Memory B cell (primary cell): ENCODE results near the gene NEK8.

Experiments
- ATAC-seq: fragments of 150-1000 bp; cut with Tn5 transposase; 2 replicates; pipeline ENCODE4 v1.10.0; 2021; ENCODE audit warnings: low read depth, mild to moderate bottlenecking, moderate library complexity
- DNase-seq, 2 donors: peaks; one replicate each; pipeline ENCODE4 v3.0.0; 2022; ENCODE audit warnings: low spot score in 2 of 2
- H3K27ac Mint-ChIP-seq: one replicate; pipeline ENCODE4 v1.8.0; 2022; ENCODE audit warnings: mild to moderate bottlenecking, moderate library complexity, mixed read lengths
- H3K27me3 Mint-ChIP-seq: one replicate; pipeline ENCODE4 v1.8.0; 2022; ENCODE audit warnings: mixed read lengths
- H3K36me3 Mint-ChIP-seq: one replicate; pipeline ENCODE4 v1.8.0; 2022; ENCODE audit warnings: mild to moderate bottlenecking, mixed read lengths
- H3K4me1 Mint-ChIP-seq: one replicate; pipeline ENCODE4 v1.8.0; 2022; ENCODE audit warnings: mixed read lengths
- H3K4me3 Mint-ChIP-seq: one replicate; pipeline ENCODE4 v1.8.0; 2022; ENCODE audit warnings: mild to moderate bottlenecking, moderate library complexity, mixed read lengths
- H3K9me3 Mint-ChIP-seq: one replicate; pipeline ENCODE4 v1.8.0; 2022; ENCODE audit warnings: mixed read lengths

NEK8 gene

GRCh38 chr17:28703552-28704218 is 24.9 kb upstream of the NEK8 start:
- H3K27me3 Mint-ChIP-seq: no peaks in the 10 kb centered on the region
- H3K4me1 Mint-ChIP-seq: no peaks in the 10 kb centered on the region
- ATAC-seq (no peak), DNase-seq (no peak)
- H3K27ac Mint-ChIP-seq: peak overlapping the region; percentile 49
- no peak overlapping the region for H3K4me3 Mint-ChIP-seq
- H3K9me3 Mint-ChIP-seq: no peaks in the 10 kb centered on the region
- H3K36me3 Mint-ChIP-seq: peaks cover 31% of the 10 kb centered on the region

- Mint-ChIP-seq H3K4me1 (no peaks in the 10 kb centered on the region), H3K36me3 (peaks cover 29% of the 10 kb centered on the region), H3K9me3 (no peaks in the 10 kb centered on the region), H3K4me3 (no peak overlapping the region), H3K27ac (peak overlapping the region; percentile 49), H3K27me3 (no peaks in the 10 kb centered on the region)
- ATAC-seq (no peak), DNase-seq (no peak)
These were observed 24.2 kb upstream of the NEK8 start for GRCh38 chr17:28704219-28704858.

- Mint-ChIP-seq H3K27me3 (no peaks in the 10 kb centered on the region), H3K4me3 (no peak overlapping the region), H3K9me3 (no peaks in the 10 kb centered on the region), H3K4me1 (no peaks in the 10 kb centered on the region), H3K27ac (no peak overlapping the region), H3K36me3 (peaks cover 21% of the 10 kb centered on the region)
- ATAC-seq (no peak), DNase-seq (no peak)
These were observed 23.4 kb upstream of the NEK8 start for GRCh38 chr17:28705074-28705659.

- H3K4me1 Mint-ChIP-seq: peaks cover 4% of the 10 kb centered on the region
These were observed 22.8 kb upstream of the NEK8 start for GRCh38 chr17:28705728-28706334.

DNA sequence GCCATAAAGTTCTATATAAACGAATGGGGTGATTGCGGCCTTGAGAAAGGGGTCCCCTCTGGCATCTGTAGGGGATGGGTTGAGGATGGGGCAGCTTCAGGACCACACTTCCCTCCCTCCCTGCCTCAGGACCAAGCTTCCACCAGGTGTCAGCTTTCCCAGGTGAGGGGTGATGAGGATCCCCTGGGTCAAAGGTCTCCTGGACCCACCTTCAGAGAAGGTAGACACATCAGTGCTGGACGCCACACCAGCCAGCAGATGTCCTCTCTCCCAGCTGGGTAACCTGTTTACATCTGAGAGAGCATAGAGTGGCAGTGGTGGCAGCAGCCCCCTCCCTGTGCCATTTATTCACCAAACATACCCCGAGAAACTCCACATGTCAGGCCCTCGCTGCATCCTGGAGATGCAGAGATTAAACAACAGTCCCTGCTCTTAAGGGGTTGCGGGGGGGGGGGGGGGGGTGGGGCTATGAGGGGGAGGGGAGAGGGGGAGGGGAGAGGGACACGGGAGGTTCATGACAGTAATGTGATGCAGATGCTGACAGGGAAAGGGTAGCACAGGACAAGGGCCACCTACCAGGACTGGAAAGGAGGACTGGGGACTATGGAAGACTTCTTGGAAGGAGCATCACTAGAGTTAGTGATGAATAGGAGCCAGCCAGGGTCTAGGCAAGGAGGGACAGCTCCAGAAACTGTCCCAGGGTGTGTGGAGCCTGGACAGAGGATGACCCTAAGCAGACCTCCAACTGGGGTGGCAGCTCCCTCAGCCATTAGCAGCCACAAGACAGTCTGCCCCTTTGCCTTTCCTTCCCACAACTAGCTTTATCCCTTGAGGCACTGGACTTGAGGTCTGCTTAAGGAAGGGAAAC is 21.9 kb upstream of the NEK8 start:
- Mint-ChIP-seq H3K9me3 (no peaks in the 10 kb centered on the region), H3K27ac (peak overlapping the region; percentile 62), H3K4me1 (peaks cover 6% of the 10 kb centered on the region), H3K4me3 (no peak overlapping the region), H3K27me3 (no peaks in the 10 kb centered on the region), H3K36me3 (peaks cover 14% of the 10 kb centered on the region)
- ATAC-seq (no peak), DNase-seq (no peak)

More at GRCh38 chr17:28705728-28706334, 22.8 kb upstream of the NEK8 start:
- Mint-ChIP-seq H3K4me3 (no peak overlapping the region), H3K36me3 (peaks cover 19% of the 10 kb centered on the region), H3K9me3 (no peaks in the 10 kb centered on the region), H3K27me3 (no peaks in the 10 kb centered on the region), H3K27ac (peak overlapping the region; percentile 62)
- ATAC-seq (no peak), DNase-seq (no peak)

DNA sequence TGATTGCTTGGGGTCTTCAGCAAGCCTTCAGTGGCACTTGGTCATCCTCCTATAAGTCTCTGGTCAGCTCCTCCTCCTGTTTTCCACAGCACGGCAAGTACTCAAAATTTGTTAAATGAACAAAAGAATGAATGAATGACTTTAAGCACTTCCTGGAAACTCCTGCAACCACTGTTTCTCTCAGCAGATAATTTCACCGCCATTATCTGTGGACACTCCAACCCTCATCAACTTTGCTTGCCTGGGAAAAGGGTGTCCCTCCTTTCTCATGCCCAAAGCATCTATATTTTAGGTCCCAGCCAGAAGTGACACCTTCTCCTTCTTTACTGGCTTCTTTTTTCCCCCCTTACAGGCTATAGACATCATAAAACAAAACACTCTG is 21.3 kb upstream of the NEK8 start:
- H3K4me3 Mint-ChIP-seq: no peak overlapping the region
- no peak for DNase-seq
- H3K36me3 Mint-ChIP-seq: peaks cover 11% of the 10 kb centered on the region
- no peak for ATAC-seq
- no peaks in the 10 kb centered on the region for H3K9me3 Mint-ChIP-seq
- H3K27me3 Mint-ChIP-seq: no peaks in the 10 kb centered on the region
- peak overlapping the region; percentile 54 for H3K27ac Mint-ChIP-seq
- H3K4me1 Mint-ChIP-seq: peaks cover 7% of the 10 kb centered on the region

DNA sequence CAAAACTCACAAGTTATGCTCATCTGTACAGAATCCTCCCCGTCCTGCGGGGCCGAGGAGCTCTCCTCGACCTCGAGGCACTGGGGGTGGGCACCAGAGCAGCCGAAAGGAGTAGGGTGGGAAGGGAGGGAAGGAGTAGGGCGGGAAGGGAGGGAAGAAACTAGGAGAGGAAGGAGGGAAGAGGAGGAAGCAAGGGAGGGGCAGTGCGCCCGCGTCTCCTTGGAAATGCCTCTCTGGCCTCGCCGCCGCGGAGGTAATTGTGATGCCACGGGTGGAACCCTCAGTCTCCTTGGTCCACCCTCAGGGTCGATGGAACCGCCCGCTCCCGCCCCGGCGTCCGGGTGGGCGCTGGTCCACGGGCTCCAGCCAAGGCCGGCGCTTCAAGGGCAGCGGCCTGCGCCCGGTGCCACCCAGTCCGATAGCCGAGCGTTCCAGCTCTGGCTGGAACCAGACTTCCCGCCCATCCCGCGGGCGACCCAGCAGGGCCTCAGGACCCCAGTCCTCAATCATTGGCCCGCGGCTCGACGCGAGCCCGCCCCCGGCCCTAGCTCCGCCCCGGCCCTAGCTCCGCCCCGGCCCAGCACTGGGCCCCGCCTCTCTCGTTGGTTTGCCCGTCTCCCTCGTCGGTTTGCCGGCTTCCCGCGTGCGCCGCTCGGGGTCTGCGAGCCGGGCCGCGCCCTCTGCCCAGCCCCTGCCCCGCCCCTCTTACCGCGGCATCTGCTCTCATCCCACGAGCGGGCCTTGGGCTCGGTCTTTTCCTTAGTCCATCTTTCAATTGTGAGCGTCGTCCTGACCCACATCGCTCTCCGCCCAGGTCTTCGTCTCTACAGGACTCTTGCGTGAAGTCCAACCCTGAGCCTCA is 17.5 kb upstream of the NEK8 start:
- Mint-ChIP-seq H3K9me3 (no peaks in the 10 kb centered on the region), H3K4me3 (peak overlapping the region; percentile 94), H3K27ac (peak overlapping the region; percentile 95), H3K4me1 (peaks cover 10% of the 10 kb centered on the region), H3K27me3 (peaks cover 2% of the 10 kb centered on the region), H3K36me3 (no peaks in the 10 kb centered on the region)
- ATAC-seq: peak; percentile 85
- peak; percentile 84 to 91 for DNase-seq

DNA sequence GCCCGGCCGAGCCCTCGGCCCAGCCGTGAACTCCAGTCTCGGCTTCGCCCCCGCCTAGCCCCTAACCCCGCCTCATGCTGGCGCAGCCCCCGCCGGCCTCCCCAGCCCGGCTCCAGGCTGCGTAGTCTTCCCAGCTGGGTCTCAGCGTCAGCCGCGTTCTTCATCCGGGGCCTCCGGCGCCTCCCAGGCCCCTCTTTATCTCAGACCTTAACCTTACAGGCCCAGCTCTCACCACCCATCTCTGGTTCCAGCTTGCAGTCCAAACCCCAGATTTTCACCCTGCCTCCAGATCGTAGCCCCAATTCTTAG is 16.9 kb upstream of the NEK8 start, which contains the start of gene PROCA1:
Gene PROCA1 (minus strand): TSS at position 166 of the 309 bp plus-strand sequence. CDS start 228 bp downstream, outside the sequence.
- no peaks in the 10 kb centered on the region for H3K9me3 Mint-ChIP-seq
- peak within 1 kb of the TSS; percentile 94 for H3K4me3 Mint-ChIP-seq
- peaks cover 10% of the 10 kb centered on the region for H3K4me1 Mint-ChIP-seq
- peak; percentile 46 for ATAC-seq
- H3K36me3 Mint-ChIP-seq: no peaks in the 10 kb centered on the region
- peak in 1 of 2 donors; percentile 30 for DNase-seq
- peaks cover 2% of the 10 kb centered on the region for H3K27me3 Mint-ChIP-seq
- H3K27ac Mint-ChIP-seq: peak within 1 kb of the TSS; percentile 95

GRCh38 chr17:28712032-28712704 is 16.4 kb upstream of the NEK8 start:
- peak; percentile 57 to 59 for DNase-seq
- Mint-ChIP-seq H3K27me3 (peaks cover 2% of the 10 kb centered on the region), H3K36me3 (no peaks in the 10 kb centered on the region)

DNA sequence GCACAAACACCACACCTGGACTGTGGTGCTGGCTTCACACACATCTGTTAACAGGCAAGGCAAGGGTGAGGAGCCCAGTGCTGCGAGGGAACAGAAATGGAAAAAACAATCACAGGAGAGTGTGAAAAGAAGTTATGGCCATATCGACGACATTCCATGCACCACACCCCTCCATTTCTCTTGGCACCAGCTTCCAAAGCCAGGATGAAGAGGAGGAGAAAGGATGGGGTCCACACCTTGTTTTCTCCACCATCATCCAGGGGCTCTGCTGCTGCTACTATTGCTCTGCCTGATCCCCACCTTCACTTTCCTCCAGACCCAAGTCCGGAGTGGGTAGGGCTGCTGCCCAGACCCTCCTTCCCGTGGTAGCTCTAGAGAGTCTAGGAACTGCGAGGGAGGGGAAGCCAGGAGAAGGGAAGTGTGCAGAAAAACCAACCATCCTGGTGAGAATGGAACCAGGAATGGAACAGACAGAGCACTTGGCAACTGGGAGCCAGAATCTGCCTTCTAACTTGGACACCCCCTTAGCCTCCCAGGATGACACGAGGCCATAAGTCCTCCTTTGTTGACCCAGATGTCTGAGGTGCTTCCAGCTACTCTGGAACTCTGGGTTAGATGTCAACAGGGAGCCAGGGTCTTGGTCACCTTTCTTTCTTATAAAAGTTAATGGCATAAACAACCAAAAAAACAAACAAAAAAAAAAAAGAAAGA is 15.7 kb upstream of the NEK8 start:
- no peak for DNase-seq
- Mint-ChIP-seq H3K9me3 (no peaks in the 10 kb centered on the region), H3K36me3 (no peaks in the 10 kb centered on the region), H3K4me3 (peak overlapping the region; percentile 94), H3K4me1 (peaks cover 12% of the 10 kb centered on the region), H3K27ac (peak overlapping the region; percentile 95), H3K27me3 (peaks cover 2% of the 10 kb centered on the region)
- ATAC-seq: no peak

More at GRCh38 chr17:28712032-28712704, 16.4 kb upstream of the NEK8 start:
- Mint-ChIP-seq H3K27ac (peak overlapping the region; percentile 95), H3K4me3 (peak overlapping the region; percentile 94), H3K9me3 (no peaks in the 10 kb centered on the region), H3K4me1 (peaks cover 10% of the 10 kb centered on the region)
- peak; percentile 49 for ATAC-seq

DNA sequence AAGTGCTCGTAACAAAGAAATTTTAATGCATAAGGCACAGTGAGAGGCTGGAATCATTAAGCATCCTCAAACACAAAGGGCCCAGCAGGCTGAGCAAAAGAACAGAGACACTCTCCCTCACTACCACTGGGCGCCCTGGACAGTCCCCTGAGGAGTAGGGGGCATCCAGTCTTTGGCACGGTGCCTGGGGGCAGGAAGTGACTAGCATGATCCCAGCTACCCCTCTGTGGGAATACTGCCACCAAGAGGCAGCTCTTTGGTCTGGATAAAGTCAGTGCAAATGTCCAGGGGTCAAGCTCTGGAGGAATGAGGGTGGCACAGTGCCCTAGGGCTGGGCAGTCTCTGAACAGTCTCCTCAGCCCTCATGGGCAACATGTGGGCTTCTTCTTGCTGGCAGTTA is 14.3 kb upstream of the NEK8 start:
- no peaks in the 10 kb centered on the region for H3K36me3 Mint-ChIP-seq

DNA sequence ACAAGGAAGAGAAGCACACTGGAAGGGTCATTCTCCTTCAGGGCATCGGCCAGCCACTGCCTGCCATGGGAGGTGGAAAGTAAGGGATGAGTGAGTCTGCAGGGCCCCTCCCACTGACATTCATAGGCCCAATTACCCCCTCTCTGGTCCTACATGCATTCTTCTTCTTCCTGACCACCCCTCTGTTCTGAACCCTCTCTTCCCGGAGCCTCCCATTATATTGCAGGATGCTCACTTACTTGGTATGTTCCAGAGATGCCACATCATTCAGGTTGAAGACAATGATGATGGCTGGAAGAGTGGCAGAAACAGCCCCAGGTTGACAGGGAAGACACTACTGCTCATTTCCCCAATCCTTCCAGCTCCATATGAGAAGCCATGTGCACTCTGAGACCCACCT is 13.4 kb upstream of the NEK8 start:
- H3K27me3 Mint-ChIP-seq: peaks cover 2% of the 10 kb centered on the region
- no peak for ATAC-seq
- no peak overlapping the region for H3K4me3 Mint-ChIP-seq
- H3K27ac Mint-ChIP-seq: no peak overlapping the region
- no peaks in the 10 kb centered on the region for H3K9me3 Mint-ChIP-seq
- H3K36me3 Mint-ChIP-seq: peaks cover 3% of the 10 kb centered on the region
- no peak for DNase-seq
- H3K4me1 Mint-ChIP-seq: peaks cover 28% of the 10 kb centered on the region

More for the DNA sequence above, 14.3 kb upstream of the NEK8 start:
- no peak for ATAC-seq
- Mint-ChIP-seq H3K9me3 (no peaks in the 10 kb centered on the region), H3K27ac (no peak overlapping the region), H3K27me3 (peaks cover 2% of the 10 kb centered on the region), H3K4me3 (no peak overlapping the region), H3K4me1 (peaks cover 22% of the 10 kb centered on the region)
- DNase-seq: no peak
